GM04504 (cell line): ENCODE measurements around the gene SLC38A9.
A peak's percentile ranks its signal among the peaks of the same experiment; 100 is the strongest.
"Not testable (repeated sequence)": the region's sequence is repeated elsewhere in the genome, so short reads cannot be mapped to it uniquely, and the experiment has no call there.

Source experiments
- DNase-seq: peaks from one replicate; pipeline ENCODE4 v3.0.0-alpha.2; 2012; ENCODE audit warnings: low read depth

The SLC38A9 gene

GRCh38 chr5:55610542-55610941, 101.6 kb downstream of the SLC38A9 start:
- DNase-seq, result no peak

- no peak for DNase-seq
These were observed 102.7 kb downstream of the SLC38A9 start for GRCh38 chr5:55609413-55609812.

- no peak for DNase-seq
These were observed 103.4 kb downstream of the SLC38A9 start for GRCh38 chr5:55608595-55609349.

- not testable (repeated sequence) for DNase-seq
These were observed 104.8 kb downstream of the SLC38A9 start for GRCh38 chr5:55607309-55607708.

- no peak for DNase-seq
These were observed 107.5 kb downstream of the SLC38A9 start for GRCh38 chr5:55604611-55605067.

- peak; percentile 64 for DNase-seq
These were observed 108.2 kb downstream of the SLC38A9 start for GRCh38 chr5:55603922-55604321.

- DNase-seq, result no peak
These were observed 110.5 kb downstream of the SLC38A9 start for GRCh38 chr5:55601628-55602027.

GRCh38 chr5:55601204-55601618, 110.9 kb downstream of the SLC38A9 start:
- DNase-seq, result peak; percentile 92

GRCh38 chr5:55600497-55601203, 111.5 kb downstream of the SLC38A9 start:
- peak; percentile 62 for DNase-seq

GRCh38 chr5:55600086-55600485, 112.0 kb downstream of the SLC38A9 start:
- DNase-seq, result no peak

GRCh38 chr5:55599148-55600050, 112.7 kb downstream of the SLC38A9 start:
- no peak for DNase-seq

- peak; percentile 82 for DNase-seq
These were observed 114.8 kb downstream of the SLC38A9 start for GRCh38 chr5:55597014-55597981.

GRCh38 chr5:55594671-55595070, 117.5 kb downstream of the SLC38A9 start:
- no peak for DNase-seq

GRCh38 chr5:55593115-55593472, 119.0 kb downstream of the SLC38A9 start:
- DNase-seq, result no peak

- no peak for DNase-seq
These were observed 119.6 kb downstream of the SLC38A9 start for GRCh38 chr5:55592388-55593114.

GRCh38 chr5:55591686-55592085, 120.4 kb downstream of the SLC38A9 start:
- DNase-seq, result no peak

GRCh38 chr5:55585206-55585610, 126.9 kb downstream of the SLC38A9 start:
- DNase-seq, result no peak

- DNase-seq, result no peak
These were observed 127.5 kb downstream of the SLC38A9 start for GRCh38 chr5:55584398-55585205.

- DNase-seq, result no peak
These were observed 128.5 kb downstream of the SLC38A9 start for GRCh38 chr5:55583578-55583977.

- no peak for DNase-seq
These were observed 129.9 kb downstream of the SLC38A9 start for GRCh38 chr5:55582256-55582655.
